ENCODE data around the gene TAF4B. TPM values are rescaled to one million over a fixed set of nuclear protein-coding genes. Genes with fewer than 3 reads are reported as not detected.
A peak's percentile ranks its signal among the peaks of the same experiment; 100 is the strongest.

Gene TAF4B
- total and polyA plus RNA-seq, 9 donors: 1.9 to 2.9 (median 2.3) TPM

DNA sequence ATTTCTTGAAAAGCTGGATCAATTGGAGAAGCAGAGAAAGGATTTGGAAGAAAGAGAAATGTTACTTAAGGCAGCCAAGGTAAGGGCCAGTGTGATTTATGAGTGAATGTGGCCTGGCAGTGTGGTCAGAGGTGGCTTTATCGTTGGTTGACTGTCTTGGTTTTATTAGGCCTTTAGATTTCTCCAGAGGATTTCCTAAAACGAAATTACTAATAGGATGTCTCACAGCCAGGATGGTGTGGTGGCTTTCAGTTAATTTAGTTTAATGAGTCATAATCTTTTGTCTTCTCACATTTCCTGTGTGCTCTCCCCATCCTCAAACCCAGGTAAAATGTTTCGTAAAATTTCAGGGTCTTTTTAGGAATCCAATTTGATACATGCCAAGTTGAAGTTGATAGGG, 100.8 kb downstream of the TAF4B start:
- Histone ChIP-seq H3K9me3 (replicated peaks; ENCODE audit: control insufficient read depth, low read depth, low read length) (no peaks in the 10 kb centered on the region), H3K4me1 (ENCODE audit: control insufficient read depth, insufficient read depth, low read length) (no peaks in the 10 kb centered on the region), H3K4me3 (ENCODE audit: low read length) (no peak overlapping the region), H3K27me3 (ENCODE audit: control insufficient read depth, insufficient read depth, low read length) (no peaks in the 10 kb centered on the region), H3K27ac (ENCODE audit: low read length) (no peak overlapping the region), H3K36me3 (ENCODE audit: control insufficient read depth, insufficient read depth, low read length) (no peaks in the 10 kb centered on the region)
- WGBS (ENCODE audit: insufficient coverage): 40% methylated on average over 1 of the region's 3 CpGs
- no peak for DNase-seq

DNA sequence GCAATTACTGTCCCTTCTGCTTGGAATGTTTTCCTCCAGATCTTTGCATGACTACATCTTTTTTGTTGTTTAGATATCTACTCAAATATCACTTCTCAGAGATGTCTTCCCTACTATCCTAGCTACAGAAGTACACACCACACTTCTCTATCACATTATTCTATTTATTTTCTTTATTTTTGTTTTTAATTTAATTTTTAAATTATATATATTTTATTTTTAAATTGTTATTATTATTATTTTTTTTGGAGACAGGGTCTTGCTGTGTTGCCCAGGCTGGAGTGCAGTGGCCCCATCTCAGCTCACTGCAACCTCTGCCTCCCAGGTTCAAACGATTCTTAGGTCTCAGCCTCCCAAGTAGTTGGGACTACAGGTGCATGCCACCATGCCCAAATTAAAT, 106.7 kb downstream of the TAF4B start:
- WGBS (ENCODE audit: insufficient coverage): 100% methylated on average over 1 of the region's 1 CpG
- no peak for DNase-seq
- Histone ChIP-seq H3K27me3 (ENCODE audit: control insufficient read depth, insufficient read depth, low read length) (no peaks in the 10 kb centered on the region), H3K36me3 (ENCODE audit: control insufficient read depth, insufficient read depth, low read length) (no peaks in the 10 kb centered on the region), H3K4me1 (ENCODE audit: control insufficient read depth, insufficient read depth, low read length) (peaks cover 11% of the 10 kb centered on the region), H3K4me3 (ENCODE audit: low read length) (no peak overlapping the region), H3K27ac (ENCODE audit: low read length) (no peak overlapping the region), H3K9me3 (replicated peaks; ENCODE audit: control insufficient read depth, low read depth, low read length) (no peaks in the 10 kb centered on the region)

DNA sequence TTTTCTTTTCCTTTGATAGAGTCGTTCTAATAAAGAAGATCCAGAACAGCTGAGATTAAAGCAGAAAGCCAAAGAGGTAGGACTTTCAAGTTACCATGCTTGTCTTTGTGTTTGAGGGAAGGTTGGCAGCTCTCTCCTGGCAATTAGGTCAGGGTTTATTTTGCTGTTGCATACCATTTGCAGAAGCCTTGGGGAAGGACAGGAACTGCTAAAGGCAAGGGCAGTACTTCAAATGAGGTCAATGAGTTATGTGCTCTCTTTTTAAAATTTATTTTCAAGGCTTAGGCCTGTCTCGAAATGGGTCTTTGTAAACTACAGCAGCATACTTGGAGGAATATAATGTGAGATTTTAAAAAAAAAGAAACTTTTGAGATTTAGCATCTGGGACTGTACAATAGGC, 108.9 kb downstream of the TAF4B start:
- Histone ChIP-seq H3K27ac (ENCODE audit: low read length) (peak overlapping the region; percentile 86), H3K36me3 (ENCODE audit: control insufficient read depth, insufficient read depth, low read length) (no peaks in the 10 kb centered on the region), H3K9me3 (replicated peaks; ENCODE audit: control insufficient read depth, low read depth, low read length) (no peaks in the 10 kb centered on the region), H3K4me1 (ENCODE audit: control insufficient read depth, insufficient read depth, low read length) (peaks cover 11% of the 10 kb centered on the region), H3K27me3 (ENCODE audit: control insufficient read depth, insufficient read depth, low read length) (no peaks in the 10 kb centered on the region), H3K4me3 (ENCODE audit: low read length) (no peak overlapping the region)
- DNase-seq: no peak
- WGBS (ENCODE audit: insufficient coverage): 20% methylated on average over 1 of the region's 2 CpGs

DNA sequence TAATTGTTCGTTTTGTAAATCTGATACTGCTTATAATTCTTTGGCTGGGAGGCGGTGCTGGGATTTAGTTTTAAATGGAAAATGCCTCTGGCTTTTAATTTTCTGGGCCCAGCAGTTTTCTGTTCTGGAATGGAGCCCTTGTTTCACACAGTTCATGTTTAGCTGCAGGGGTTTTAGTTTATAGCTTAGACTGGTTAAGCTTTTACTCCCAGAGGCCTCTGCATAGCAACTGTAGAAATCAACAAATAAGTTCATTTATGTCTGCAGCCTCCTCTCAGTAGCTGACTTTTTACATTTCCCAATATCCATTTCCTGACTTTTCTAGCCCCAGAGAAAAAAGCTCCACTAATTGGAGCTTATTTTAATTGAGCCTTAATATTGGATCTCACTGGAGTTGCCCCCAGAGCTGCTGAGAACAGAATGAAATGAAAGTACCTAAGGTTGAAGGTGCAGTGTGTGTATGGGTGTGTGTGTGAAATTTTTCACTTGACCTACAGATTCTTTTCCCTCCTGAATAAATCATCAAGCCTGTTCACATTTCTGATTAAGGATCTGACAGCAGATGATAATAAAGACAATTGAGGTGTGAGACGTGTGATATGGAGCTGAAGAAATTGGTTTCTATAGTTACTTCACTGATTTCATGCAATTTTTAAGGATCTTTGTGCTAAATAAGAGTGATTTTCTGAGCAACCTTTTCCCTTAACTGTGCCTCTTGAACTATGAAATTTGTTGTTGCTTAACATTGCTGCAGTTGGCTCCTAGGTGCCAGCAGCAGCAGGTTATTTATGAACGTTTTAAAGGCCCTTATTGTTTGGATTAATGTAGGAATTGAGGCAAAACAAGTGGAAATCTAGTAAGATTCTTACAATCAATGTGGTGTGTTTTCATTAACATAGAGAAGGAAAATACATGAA, 109.6 kb downstream of the TAF4B start:
- Histone ChIP-seq H3K9me3 (replicated peaks; ENCODE audit: control insufficient read depth, low read depth, low read length) (no peaks in the 10 kb centered on the region), H3K4me3 (ENCODE audit: low read length) (no peak overlapping the region), H3K27me3 (ENCODE audit: control insufficient read depth, insufficient read depth, low read length) (no peaks in the 10 kb centered on the region), H3K27ac (ENCODE audit: low read length) (peak overlapping the region; percentile 86), H3K4me1 (ENCODE audit: control insufficient read depth, insufficient read depth, low read length) (peaks cover 11% of the 10 kb centered on the region), H3K36me3 (ENCODE audit: control insufficient read depth, insufficient read depth, low read length) (no peaks in the 10 kb centered on the region)
- DNase-seq: peak; percentile 95
- WGBS (ENCODE audit: insufficient coverage): 26% methylated on average over 2 of the region's 4 CpGs

DNA sequence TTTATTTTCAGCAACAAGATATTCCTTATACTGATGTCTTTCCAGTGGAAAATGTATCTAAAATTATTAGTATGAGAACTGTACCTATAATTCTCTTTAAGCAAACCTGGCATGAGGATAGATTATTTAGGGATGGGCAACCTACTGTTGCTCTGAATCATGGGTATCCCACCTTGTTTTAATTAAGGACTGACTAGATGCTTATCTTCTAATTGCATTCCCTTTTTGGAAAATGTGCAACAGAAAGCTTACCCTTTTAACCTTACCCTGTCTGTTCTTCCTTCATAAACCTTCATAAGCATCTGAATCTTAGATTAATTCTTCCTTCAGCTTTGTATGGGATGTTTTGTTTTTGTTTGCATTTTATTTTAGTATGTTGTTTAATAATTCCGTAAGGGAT, 110.3 kb downstream of the TAF4B start:
- peaks cover 11% of the 10 kb centered on the region for H3K4me1 ChIP-seq (ENCODE audit: control insufficient read depth, insufficient read depth, low read length)
- no peak overlapping the region for H3K4me3 ChIP-seq (ENCODE audit: low read length)
- H3K27ac ChIP-seq (ENCODE audit: low read length): no peak overlapping the region
- H3K36me3 ChIP-seq (ENCODE audit: control insufficient read depth, insufficient read depth, low read length): no peaks in the 10 kb centered on the region
- no peaks in the 10 kb centered on the region for H3K9me3 ChIP-seq (replicated peaks; ENCODE audit: control insufficient read depth, low read depth, low read length)
- no peak for DNase-seq
- no peaks in the 10 kb centered on the region for H3K27me3 ChIP-seq (ENCODE audit: control insufficient read depth, insufficient read depth, low read length)
- no CpG with 5 or more reads among the region's 1 CpG for WGBS (ENCODE audit: insufficient coverage)

DNA sequence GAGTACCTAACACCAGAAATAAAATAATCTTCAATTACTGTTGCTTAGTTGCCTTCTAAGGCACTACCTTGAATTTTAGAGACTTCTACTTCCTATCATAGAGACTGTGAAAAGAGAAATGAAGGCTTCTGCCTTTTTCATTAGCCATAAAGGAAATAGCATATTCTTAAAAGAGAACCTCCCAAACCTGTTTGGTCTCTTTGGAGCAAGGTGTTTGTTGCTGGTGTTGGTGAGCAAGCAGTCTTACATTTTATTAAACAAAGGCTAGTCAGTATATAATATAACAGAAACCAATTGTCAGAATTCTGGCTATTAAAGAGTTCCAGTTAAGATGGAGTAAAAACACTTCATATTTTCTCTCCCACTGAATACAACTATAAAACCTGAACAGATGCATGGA, 116.4 kb downstream of the TAF4B start:
- no peak overlapping the region for H3K27ac ChIP-seq (ENCODE audit: low read length)
- no peaks in the 10 kb centered on the region for H3K36me3 ChIP-seq (ENCODE audit: control insufficient read depth, insufficient read depth, low read length)
- DNase-seq: no peak

DNA sequence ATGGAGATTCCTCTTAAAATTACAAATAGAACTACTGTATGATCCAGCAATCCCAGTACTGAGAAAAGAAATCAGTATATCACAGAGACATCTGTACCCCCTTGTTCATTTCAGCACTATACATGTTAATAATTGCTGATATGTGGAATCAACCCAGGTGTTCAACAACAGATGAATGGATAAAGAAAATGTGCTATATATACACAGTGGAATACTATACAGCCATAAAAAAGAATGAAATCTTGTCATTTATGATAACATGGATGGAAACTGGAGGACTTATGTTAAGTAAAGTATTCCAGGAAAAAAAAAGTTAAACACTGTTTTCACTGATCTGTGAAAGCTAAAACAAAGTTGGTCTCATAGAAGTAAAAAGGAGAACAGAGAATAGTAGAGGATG, 124.7 kb downstream of the TAF4B start:
- no peak for DNase-seq
- Histone ChIP-seq H3K9me3 (replicated peaks; ENCODE audit: control insufficient read depth, low read depth, low read length) (peaks cover 8% of the 10 kb centered on the region), H3K27me3 (ENCODE audit: control insufficient read depth, insufficient read depth, low read length) (no peaks in the 10 kb centered on the region), H3K27ac (ENCODE audit: low read length) (no peak overlapping the region), H3K36me3 (ENCODE audit: control insufficient read depth, insufficient read depth, low read length) (no peaks in the 10 kb centered on the region), H3K4me1 (ENCODE audit: control insufficient read depth, insufficient read depth, low read length) (no peaks in the 10 kb centered on the region), H3K4me3 (ENCODE audit: low read length) (no peak overlapping the region)

More for the DNA sequence above, 116.4 kb downstream of the TAF4B start:
- Histone ChIP-seq H3K4me1 (ENCODE audit: control insufficient read depth, insufficient read depth, low read length) (no peaks in the 10 kb centered on the region), H3K4me3 (ENCODE audit: low read length) (no peak overlapping the region), H3K27me3 (ENCODE audit: control insufficient read depth, insufficient read depth, low read length) (no peaks in the 10 kb centered on the region), H3K9me3 (replicated peaks; ENCODE audit: control insufficient read depth, low read depth, low read length) (peaks cover 18% of the 10 kb centered on the region)

DNA sequence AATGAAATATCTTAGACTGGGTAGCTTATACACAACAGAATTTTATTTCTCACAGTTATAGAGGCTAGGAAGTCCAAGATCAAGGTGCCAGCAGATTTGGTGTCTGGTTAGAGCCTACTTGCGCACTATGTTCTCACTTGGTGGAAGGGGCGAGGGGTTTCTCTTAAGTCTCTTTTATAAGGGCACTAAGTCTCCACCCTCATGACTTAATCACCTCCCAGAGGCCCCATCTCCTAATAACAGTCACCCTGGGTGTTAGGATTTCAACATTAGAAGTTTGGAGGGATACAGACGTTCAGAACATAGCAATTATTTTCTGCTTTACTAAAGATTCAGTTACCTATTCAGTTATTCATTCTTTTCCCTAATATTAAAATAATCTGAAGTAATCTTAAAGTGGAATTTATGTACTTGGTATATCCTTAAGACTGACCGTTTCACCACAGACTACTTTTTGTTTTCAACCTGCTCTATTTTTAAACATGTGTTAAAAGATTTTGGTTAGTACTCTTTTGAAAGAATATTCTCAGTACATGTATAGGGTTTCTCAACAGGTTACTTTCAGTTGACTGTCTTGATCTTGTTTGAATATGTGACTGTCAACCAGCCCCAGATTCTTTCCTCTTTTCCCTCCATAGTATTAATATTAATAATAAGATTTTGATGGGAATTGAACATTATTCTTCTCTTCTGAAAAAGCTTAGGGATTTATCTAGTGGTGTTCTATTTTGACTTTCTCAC, 130.0 kb downstream of the TAF4B start:
- DNase-seq: no peak
- H3K9me3 ChIP-seq (replicated peaks; ENCODE audit: control insufficient read depth, low read depth, low read length): no peaks in the 10 kb centered on the region
- no peak overlapping the region for H3K27ac ChIP-seq (ENCODE audit: low read length)
- no peaks in the 10 kb centered on the region for H3K27me3 ChIP-seq (ENCODE audit: control insufficient read depth, insufficient read depth, low read length)
- H3K4me1 ChIP-seq (ENCODE audit: control insufficient read depth, insufficient read depth, low read length): no peaks in the 10 kb centered on the region
- no peak overlapping the region for H3K4me3 ChIP-seq (ENCODE audit: low read length)
- no CpG with 5 or more reads among the region's 4 CpGs for WGBS (ENCODE audit: insufficient coverage)
- H3K36me3 ChIP-seq (ENCODE audit: control insufficient read depth, insufficient read depth, low read length): no peaks in the 10 kb centered on the region

DNA sequence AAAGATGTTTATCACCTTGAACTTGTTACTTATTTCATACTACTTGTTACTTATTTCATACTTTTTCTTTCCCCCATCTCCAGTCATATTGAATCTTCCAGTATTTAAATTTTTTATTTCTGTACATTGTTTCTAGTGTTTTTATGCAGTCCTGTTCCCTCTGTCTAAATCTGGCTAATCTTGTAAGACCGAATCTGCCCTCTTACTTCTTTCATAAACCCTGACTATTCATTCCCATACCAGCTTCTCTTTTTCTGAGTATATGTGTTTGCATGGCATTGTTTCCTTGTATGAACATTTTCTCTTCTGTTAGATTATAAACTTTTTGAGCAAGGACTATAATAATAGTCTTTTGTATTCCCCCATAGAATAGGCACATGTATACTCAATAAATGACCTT, 131.7 kb downstream of the TAF4B start:
- Histone ChIP-seq H3K27me3 (ENCODE audit: control insufficient read depth, insufficient read depth, low read length) (no peaks in the 10 kb centered on the region), H3K4me3 (ENCODE audit: low read length) (no peak overlapping the region), H3K36me3 (ENCODE audit: control insufficient read depth, insufficient read depth, low read length) (no peaks in the 10 kb centered on the region), H3K27ac (ENCODE audit: low read length) (no peak overlapping the region), H3K4me1 (ENCODE audit: control insufficient read depth, insufficient read depth, low read length) (no peaks in the 10 kb centered on the region), H3K9me3 (replicated peaks; ENCODE audit: control insufficient read depth, low read depth, low read length) (no peaks in the 10 kb centered on the region)
- no CpG with 5 or more reads among the region's 1 CpG for WGBS (ENCODE audit: insufficient coverage)
- no peak for DNase-seq

DNA sequence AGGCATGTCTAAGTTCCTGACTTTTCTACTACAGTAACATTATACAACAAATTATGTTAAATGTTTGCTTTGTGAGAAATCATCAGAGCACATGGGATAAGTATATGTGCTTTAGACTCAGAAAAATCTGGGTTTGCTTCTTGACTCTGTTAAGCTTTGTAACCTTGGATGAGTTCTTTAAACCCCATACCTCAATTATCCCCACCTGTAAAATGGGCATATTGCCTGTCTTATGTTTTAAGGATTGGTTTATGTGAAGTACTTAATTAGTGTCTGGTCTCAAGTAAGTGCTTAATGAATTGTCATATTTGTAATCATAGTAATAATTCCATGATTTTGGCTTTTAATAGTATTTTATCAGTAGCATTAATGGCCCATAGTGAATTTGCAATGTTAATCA, 135.8 kb downstream of the TAF4B start:
- no peak overlapping the region for H3K4me3 ChIP-seq (ENCODE audit: low read length)
- no peaks in the 10 kb centered on the region for H3K27me3 ChIP-seq (ENCODE audit: control insufficient read depth, insufficient read depth, low read length)
- no peaks in the 10 kb centered on the region for H3K9me3 ChIP-seq (replicated peaks; ENCODE audit: control insufficient read depth, low read depth, low read length)
- DNase-seq: no peak
- no peaks in the 10 kb centered on the region for H3K36me3 ChIP-seq (ENCODE audit: control insufficient read depth, insufficient read depth, low read length)
- no peak overlapping the region for H3K27ac ChIP-seq (ENCODE audit: low read length)
- no peaks in the 10 kb centered on the region for H3K4me1 ChIP-seq (ENCODE audit: control insufficient read depth, insufficient read depth, low read length)

Measured in muscle of leg (tissue), 11 donors.